Testis (tissue), 3 donors: ENCODE data around the gene GFM1. TPM values are rescaled to one million over a fixed set of nuclear protein-coding genes. Genes with fewer than 3 reads are reported as not detected.

Experiments
- DNase-seq: peaks from one replicate; pipeline ENCODE4 v3.0.0-alpha.2; 2019
- H3K27ac ChIP-seq, 2 donors: fragments of 200-600 bp; sonication (generic); one replicate each; pipeline ENCODE4 v1.5.1; 2019
- H3K27me3 ChIP-seq: fragments of 200-600 bp; sonication (generic); one replicate; pipeline ENCODE4 v1.5.1; 2019
- H3K36me3 ChIP-seq: fragments of 200-600 bp; sonication (generic); one replicate; pipeline ENCODE4 v1.5.1; 2017; ENCODE audit warnings: low read depth; ENCODE audit errors: missing control alignments
- H3K4me1 ChIP-seq: fragments of 200-600 bp; sonication (generic); one replicate; pipeline ENCODE4 v1.5.1; 2019
- H3K4me3 ChIP-seq, 2 donors: fragments of 200-600 bp; sonication (generic); one replicate each; pipeline ENCODE4 v1.5.1; 2017 to 2019
- H3K9me3 ChIP-seq: fragments of 200-600 bp; sonication (generic); one replicate; pipeline ENCODE4 v1.5.1; 2017
- CTCF ChIP-seq, 3 experiments: fragments of 450-650 bp in 2 of 3; fragments of 200-600 bp in 1 of 3; sonication (generic) in 1 of 3; IDR thresholded peaks; one replicate each; pipeline ENCODE4 v1.5.1; 2016 to 2019; ENCODE audit warnings: antibody characterized with exemption in 3 of 3, mild to moderate bottlenecking in 2 of 3, moderate library complexity in 1 of 3
- POLR2A ChIP-seq: fragments of 450-650 bp; IDR thresholded peaks from one replicate; pipeline ENCODE4 v1.6.1; 2017; ENCODE audit warnings: antibody characterized with exemption, mild to moderate bottlenecking, moderate library complexity
- WGBS, 2 donors: methylation state at CpG; one replicate each; pipeline ENCODE4 v1.1.5; 2018; 5-methylcytosine and 5-hydroxymethylcytosine counted together
- intact Hi-C: fragments of 100-400 bp; cut with DNase I; formaldehyde crosslinking; loops from one replicate; pipeline ENCODE4 v1.15.1; 2023; ENCODE audit warnings: low total_unique reads
- polyA plus RNA-seq: library from polyadenylated mRNA; stranded (reverse); fragments of 350-450 nt; fragmentation: Illumina TruSeq; extraction: RNeasy Lipid Tissue Mini Kit (QIAGEN cat#74804); gene quantifications from one replicate; pipeline ENCODE4 v1.2.3, GENCODE V29; 2014; ENCODE audit warnings: low read depth, low replicate concordance; ENCODE audit not compliant: insufficient read depth
- total RNA-seq, 2 donors: library from RNA; depleted of rRNA; stranded (reverse); fragments of >200 nt; gene quantifications; one replicate each; pipeline ENCODE4 v1.2.3, GENCODE V29; 2016

The GFM1 gene
- total and polyA plus RNA-seq, 3 donors from 2014 or later: 48.1 to 83.1 (median 76.6) TPM

GRCh38 chr3:158649791-158650190 is 5.5 kb downstream of the GFM1 start:
- TF ChIP-seq CTCF (IDR thresholded peaks at IDR 0.05) (no peak), POLR2A (no peak)
- Histone ChIP-seq H3K4me3 (no peak overlapping the region), H3K9me3 (no peaks in the 10 kb centered on the region), H3K36me3 (no peaks in the 10 kb centered on the region), H3K27me3 (no peaks in the 10 kb centered on the region), H3K4me1 (peaks cover 5% of the 10 kb centered on the region), H3K27ac (no peak overlapping the region)
- DNase-seq: no peak
- WGBS, 2 donors: 37 to 71% methylated on average over 4 of the region's 4 CpGs
- intact Hi-C loops: no loop called here

DNA sequence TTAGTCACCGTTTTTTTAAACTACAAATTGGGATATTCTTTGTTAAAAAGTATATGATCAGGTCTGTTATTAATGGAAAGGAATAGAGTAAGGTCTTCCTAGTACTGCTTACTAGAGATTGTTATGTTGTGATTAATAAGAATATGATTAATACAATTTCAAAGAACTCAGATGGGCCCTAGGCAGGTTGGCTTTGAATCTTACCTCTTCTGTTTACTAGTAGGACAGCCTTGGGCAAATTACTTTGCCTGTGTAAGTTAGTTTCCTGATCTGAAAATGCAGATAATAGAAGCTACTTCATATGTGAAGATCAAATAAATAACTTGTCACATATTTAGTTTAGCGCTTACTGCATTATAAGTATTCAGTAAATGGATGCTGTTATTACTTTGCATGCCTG is 6.9 kb downstream of the GFM1 start:
- no peaks in the 10 kb centered on the region for H3K27me3 ChIP-seq
- H3K4me1 ChIP-seq: no peaks in the 10 kb centered on the region
- no peaks in the 10 kb centered on the region for H3K36me3 ChIP-seq
- H3K9me3 ChIP-seq: no peaks in the 10 kb centered on the region
- H3K4me3 ChIP-seq: no peak overlapping the region
- intact Hi-C loops: no loop called here
- DNase-seq: no peak
- 91 to 94% methylated on average over 2 of the region's 2 CpGs for WGBS, 2 donors
- H3K27ac ChIP-seq: no peak overlapping the region
- TF ChIP-seq POLR2A (no peak), CTCF (IDR thresholded peaks at IDR 0.05) (no peak)

GRCh38 chr3:158652463-158652862 is 8.1 kb downstream of the GFM1 start:
- Histone ChIP-seq H3K9me3 (no peaks in the 10 kb centered on the region), H3K36me3 (no peaks in the 10 kb centered on the region), H3K27ac (no peak overlapping the region), H3K4me3 (no peak overlapping the region), H3K4me1 (no peaks in the 10 kb centered on the region), H3K27me3 (no peaks in the 10 kb centered on the region)
- intact Hi-C loops: no loop called here
- DNase-seq: no peak
- WGBS, 2 donors: 88 to 91% methylated on average over 3 of the region's 3 CpGs
- no peak for TF ChIP-seq CTCF (IDR thresholded peaks at IDR 0.05)
- no peak for TF ChIP-seq POLR2A

GRCh38 chr3:158658889-158659288 is 14.6 kb downstream of the GFM1 start:
- no peak overlapping the region for H3K27ac ChIP-seq
- WGBS, 2 donors: 86 to 90% methylated on average over 7 of the region's 7 CpGs
- H3K9me3 ChIP-seq: no peaks in the 10 kb centered on the region
- TF ChIP-seq CTCF (IDR thresholded peaks at IDR 0.05): no peak
- TF ChIP-seq POLR2A: no peak
- H3K36me3 ChIP-seq: no peaks in the 10 kb centered on the region
- intact Hi-C loops: no loop called here
- no peak for DNase-seq
- no peaks in the 10 kb centered on the region for H3K27me3 ChIP-seq
- no peaks in the 10 kb centered on the region for H3K4me1 ChIP-seq
- H3K4me3 ChIP-seq: no peak overlapping the region

DNA sequence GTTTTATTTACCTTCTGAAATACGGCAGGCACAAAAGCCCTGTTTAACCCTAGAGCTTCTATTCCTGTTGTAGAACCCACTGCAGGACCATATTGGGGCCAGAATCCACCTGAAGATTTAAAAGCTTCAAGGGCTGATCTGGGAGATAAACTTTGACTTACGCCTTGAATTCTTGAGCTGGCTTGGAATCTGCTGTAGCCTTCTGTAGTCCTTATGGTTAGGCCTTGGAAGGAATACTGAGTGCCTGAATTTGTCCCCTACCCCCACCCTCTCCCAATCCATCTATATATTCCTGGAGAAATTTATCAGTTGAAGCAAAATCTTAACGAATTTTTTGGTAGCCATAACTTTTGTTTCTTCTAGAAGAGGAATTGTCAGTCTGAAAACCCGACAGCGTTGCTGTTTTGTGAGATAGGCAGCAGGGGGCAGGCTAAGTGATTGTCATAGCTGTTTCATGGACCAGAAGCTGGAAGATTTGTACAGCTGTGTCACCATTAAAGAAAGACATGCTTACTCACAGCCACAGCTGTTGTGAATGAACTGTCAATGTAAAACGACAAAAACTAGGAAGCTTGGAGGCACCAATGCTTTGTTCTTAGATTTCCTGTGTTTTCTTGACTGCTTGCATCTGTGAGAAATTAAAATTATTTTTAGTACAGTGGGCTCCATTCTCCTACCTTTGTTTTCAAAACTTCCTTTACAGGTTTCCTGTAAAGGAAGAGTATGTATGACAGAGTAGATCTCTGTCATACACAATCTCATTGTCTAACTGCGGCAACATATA is 15.3 kb downstream of the GFM1 start:
- intact Hi-C loops: no loop called here
- H3K4me3 ChIP-seq: no peak overlapping the region
- H3K27ac ChIP-seq: no peak overlapping the region
- H3K36me3 ChIP-seq: no peaks in the 10 kb centered on the region
- no peaks in the 10 kb centered on the region for H3K27me3 ChIP-seq
- 54 to 60% methylated on average over 7 of the region's 7 CpGs for WGBS, 2 donors
- H3K9me3 ChIP-seq: no peaks in the 10 kb centered on the region
- DNase-seq: peak; percentile 72
- TF ChIP-seq POLR2A (no peak), CTCF (IDR thresholded peaks at IDR 0.05) (peak in 2 of 3 experiments; percentile 38 to 44)
- H3K4me1 ChIP-seq: no peaks in the 10 kb centered on the region
